Measurements from ENCODE around the gene MINDY3.

DNA sequence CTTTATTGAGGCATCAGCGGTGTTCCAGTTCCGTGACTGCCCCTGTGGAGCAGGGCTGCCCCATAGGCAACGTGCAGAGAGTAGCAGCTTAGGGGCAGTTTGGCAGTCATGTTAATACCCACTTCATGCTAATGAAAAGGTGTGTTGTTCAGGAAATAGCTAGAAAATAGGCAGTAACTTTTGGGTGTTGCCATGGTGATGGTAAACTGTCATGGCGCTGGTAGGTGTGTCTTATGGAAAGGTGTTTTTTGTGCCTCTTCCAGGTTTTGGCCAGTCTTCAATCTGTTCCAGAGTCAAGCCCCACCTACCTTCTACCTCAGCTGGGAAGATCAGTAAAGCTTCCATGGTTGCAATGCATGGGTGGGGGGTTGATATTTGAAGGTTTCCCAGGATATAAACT lies 36.3 kb upstream of the MINDY3 start:
- TF ChIP-seq, protein P1, sequence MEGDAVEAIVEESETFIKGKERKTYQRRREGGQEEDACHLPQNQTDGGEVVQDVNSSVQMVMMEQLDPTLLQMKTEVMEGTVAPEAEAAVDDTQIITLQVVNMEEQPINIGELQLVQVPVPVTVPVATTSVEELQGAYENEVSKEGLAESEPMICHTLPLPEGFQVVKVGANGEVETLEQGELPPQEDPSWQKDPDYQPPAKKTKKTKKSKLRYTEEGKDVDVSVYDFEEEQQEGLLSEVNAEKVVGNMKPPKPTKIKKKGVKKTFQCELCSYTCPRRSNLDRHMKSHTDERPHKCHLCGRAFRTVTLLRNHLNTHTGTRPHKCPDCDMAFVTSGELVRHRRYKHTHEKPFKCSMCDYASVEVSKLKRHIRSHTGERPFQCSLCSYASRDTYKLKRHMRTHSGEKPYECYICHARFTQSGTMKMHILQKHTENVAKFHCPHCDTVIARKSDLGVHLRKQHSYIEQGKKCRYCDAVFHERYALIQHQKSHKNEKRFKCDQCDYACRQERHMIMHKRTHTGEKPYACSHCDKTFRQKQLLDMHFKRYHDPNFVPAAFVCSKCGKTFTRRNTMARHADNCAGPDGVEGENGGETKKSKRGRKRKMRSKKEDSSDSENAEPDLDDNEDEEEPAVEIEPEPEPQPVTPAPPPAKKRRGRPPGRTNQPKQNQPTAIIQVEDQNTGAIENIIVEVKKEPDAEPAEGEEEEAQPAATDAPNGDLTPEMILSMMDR (IDR thresholded peaks at IDR 0.05): no peak
- no peak for TF ChIP-seq POLR2AphosphoS5 (IDR thresholded peaks at IDR 0.05; ENCODE audit: low read depth, low read length)

All from Panc1 (cell line).